Heart right ventricle (tissue), 16 donors: ENCODE results near the gene C4BPB. TPM values are rescaled to one million over a fixed set of nuclear protein-coding genes. Genes with fewer than 3 reads are reported as not detected.

Source experiments
- ATAC-seq, 8 donors: fragments of 200-7000 bp; cut with Tn5 transposase; one replicate each; pipeline ENCODE4 v1.9.1; 2020; ENCODE audit warnings: mild to moderate bottlenecking in 8 of 8, moderate library complexity in 8 of 8, moderate number of reproducible peaks in 1 of 8
- DNase-seq, 2 donors: peaks; one replicate each; pipeline ENCODE4 v3.0.0-alpha.2; 2020
- H3K27ac ChIP-seq, 10 donors: fragments of 200-600 bp; sonication (generic) in 2 of 10; one replicate each; pipeline versions ENCODE4 v1.5.0 to v1.8.0; 2020 to 2022; ENCODE audit warnings: mild to moderate bottlenecking in 3 of 10
- H3K27me3 ChIP-seq, 7 donors: fragments of 200-600 bp; one replicate each; pipeline ENCODE4 v1.8.0; 2021 to 2022; ENCODE audit warnings: mild to moderate bottlenecking in 2 of 7
- H3K36me3 ChIP-seq, 9 donors: fragments of 200-600 bp; sonication (generic) in 1 of 9; one replicate each; pipeline versions ENCODE4 v1.5.0 to v1.8.0; 2020 to 2022; ENCODE audit warnings: mild to moderate bottlenecking in 2 of 9
- H3K4me1 ChIP-seq, 9 donors: fragments of 200-600 bp; sonication (generic) in 1 of 9; one replicate each; pipeline versions ENCODE4 v1.5.0 to v1.8.0; 2020 to 2022; ENCODE audit warnings: mild to moderate bottlenecking in 4 of 9
- H3K4me3 ChIP-seq, 10 donors: fragments of 200-600 bp; sonication (generic) in 2 of 10; one replicate each; pipeline versions ENCODE4 v1.5.0 to v1.8.0; 2020 to 2022; ENCODE audit warnings: mild to moderate bottlenecking in 7 of 10, moderate library complexity in 2 of 10
- H3K9me3 ChIP-seq, 11 donors: fragments of 200-600 bp in 10 of 11; sonication (generic) in 2 of 11; one replicate each; pipeline versions ENCODE4 v1.5.0 to v1.8.0; 2013 to 2022; ENCODE audit warnings: mild to moderate bottlenecking in 2 of 11, control low read depth in 1 of 11, moderate library complexity in 1 of 11
- CTCF ChIP-seq, 9 donors: fragments of 200-600 bp; sonication (generic) in 2 of 9; IDR thresholded peaks; one replicate each; pipeline versions ENCODE4 v1.5.0 to v1.8.0; 2021 to 2022; ENCODE audit warnings: antibody characterized with exemption in 9 of 9, mild to moderate bottlenecking in 5 of 9, moderate library complexity in 1 of 9
- WGBS, 2 donors: extraction: QIAGEN DNeasy Blood & Tissue Kit; methylation state at CpG; one replicate each; pipeline ENCODE4 v1.1.7; 2013; ENCODE audit warnings: inconsistent platforms in 1 of 2; 5-methylcytosine and 5-hydroxymethylcytosine counted together
- intact Hi-C, 10 donors: fragments of 100-400 bp; cut with DNase I; formaldehyde crosslinking; loops; one replicate each; pipeline versions ENCODE4 v1.11.1 to v1.14.2; 2022
- polyA plus RNA-seq, 2 donors: library from polyadenylated mRNA; stranded (reverse); fragments of 200-250 nt; gene quantifications; one replicate each; pipeline ENCODE4 v1.2.3, GENCODE V29; 2013
- total RNA-seq, 10 donors: library from RNA; stranded (reverse); fragmentation: NEBNext Ultra II Directional in 3 of 10; extraction: Animal tissue kit (Norgen Biotek cat#: 25700) in 3 of 10; gene quantifications; one replicate each; pipeline versions ENCODE4 v1.2.1 to v1.2.4, GENCODE V29; 2021 to 2023
- donor health status: Arrhythmogenic right ventricular cardiomyopathy.
- donor health status: ischemic (EF 13 %, LVEDD 7.1; RV severe dilation, severe dysfunction).
- donor health status: healthy with polysubstance abuse.
- donor health status: DM: no; HTN: yes; CAD: no.
- donor health status: DM: no; HTN: no; CAD: no.
- donor health status: ischemic (EF 25% LVEDD 6.9; RV normal size, moderate dysfunction).
- donor health status: ischemic (EF 25% LVEDD 5.7; RV mildly dilated, moderate dysfunction).
- donor health status: healthy.
- donor health status: DM: yes; HTN: yes; CAD: no.
- donor health status: Ischemic cardiomyopathy.
- donor health status: ischemic (EF 35%, LVEDD 5.7; RV mildly dilated, moderate dysfunction).
- donor health status: nonischemic (EF 11% LVEDD 7.7; RV severe dilation, severe dysfunction).
- donor health status: DM: yes; HTN: yes; CAD: no.
- donor health status: PGD.
- donor health status: ischemic (EF 29% LVEDD 5.4; RV normal size, mild dysfunction).
- donor health status: nonischemic (EF 23%, LVEDD 6.1; RV moderate dilation, normal function).

C4BPB gene
- total and polyA plus RNA-seq, 12 donors, result 0.06 to 1.7 (median 0.53) TPM; not detected in 8

GRCh38 chr1:207145401-207146058 is 56.9 kb downstream of the C4BPB start:
- no peaks in the 10 kb centered on the region for H3K27me3 ChIP-seq
- H3K36me3 ChIP-seq, result no peaks in the 10 kb centered on the region
- peaks cover 0 to 6% (median 0%) of the 10 kb centered on the region in 9 donors for H3K4me1 ChIP-seq
- intact Hi-C loops, result no loop called here
- no peaks in the 10 kb centered on the region for H3K9me3 ChIP-seq
- WGBS, 2 donors, result 54 to 57% methylated on average over 5 of the region's 5 CpGs
- H3K4me3 ChIP-seq, result no peak overlapping the region
- ATAC-seq (no peak), DNase-seq (no peak)
- H3K27ac ChIP-seq, result no peak overlapping the region
- no peak for TF ChIP-seq CTCF (IDR thresholded peaks at IDR 0.05)

Other genes starting within 250 kb of the C4BPB start
- gene IL20, start 223.2 kb upstream of the C4BPB start, total RNA-seq, result not detected
- gene IL20, start 223.2 kb upstream of the C4BPB start, polyA plus RNA-seq, result not detected
- gene IL24, start 191.4 kb upstream of the C4BPB start, total RNA-seq, result not detected
- gene IL24, start 191.4 kb upstream of the C4BPB start, polyA plus RNA-seq, result under 1 TPM in 1 of 2 donors, not detected in 1; 0.26 TPM
- 10 to 100 TPM in 1 of 10 donors, 1 to 10 TPM in 9; 1.3 to 13.4 (median 3.7) TPM for gene FCMR, start 166.9 kb upstream of the C4BPB start, total RNA-seq
- gene FCMR, start 166.9 kb upstream of the C4BPB start, polyA plus RNA-seq, result 1 to 10 TPM in 1 of 2 donors, under 1 TPM in 1; 0.37 to 2.8 TPM
- under 1 TPM in 2 of 10 donors, not detected in 8; 0.10 to 0.11 TPM for gene PIGR, start 142.4 kb upstream of the C4BPB start, total RNA-seq
- gene PIGR, start 142.4 kb upstream of the C4BPB start, polyA plus RNA-seq, result under 1 TPM in 1 of 2 donors, not detected in 1; 0.01 TPM
- not detected for gene FCAMR, start 118.4 kb upstream of the C4BPB start, total RNA-seq
- gene FCAMR, start 118.4 kb upstream of the C4BPB start, polyA plus RNA-seq, result not detected
- 1 to 10 TPM in 1 of 10 donors, under 1 TPM in 9; 0.36 to 1.5 (median 0.65) TPM for gene C1orf116, start 56.1 kb upstream of the C4BPB start, total RNA-seq
- under 1 TPM; 0.07 to 0.16 TPM for gene C1orf116, start 56.1 kb upstream of the C4BPB start, polyA plus RNA-seq
- gene YOD1, start 37.7 kb upstream of the C4BPB start, total RNA-seq, result 1 to 10 TPM; 4.1 to 9.1 (median 5.9) TPM
- gene YOD1, start 37.7 kb upstream of the C4BPB start, polyA plus RNA-seq, result 1 to 10 TPM; 2.6 to 3.7 TPM
- 100 to 1,000 TPM in 5 of 10 donors, 10 to 100 TPM in 5; 45.3 to 161 (median 89.5) TPM for gene PFKFB2, start 35.6 kb upstream of the C4BPB start, total RNA-seq
- gene PFKFB2, start 35.6 kb upstream of the C4BPB start, polyA plus RNA-seq, result 10 to 100 TPM in 1 of 2 donors, 1 to 10 TPM in 1; 5.2 to 41.4 TPM
- not detected for gene C4BPA, start 15.4 kb downstream of the C4BPB start, total RNA-seq
- not detected for gene C4BPA, start 15.4 kb downstream of the C4BPB start, polyA plus RNA-seq
- 100 to 1,000 TPM in 3 of 10 donors, 10 to 100 TPM in 7; 69.5 to 132 (median 81.4) TPM for gene CD55, start 232.8 kb downstream of the C4BPB start, total RNA-seq
- 10 to 100 TPM; 25.3 to 90.6 TPM for gene CD55, start 232.8 kb downstream of the C4BPB start, polyA plus RNA-seq